ENCODE measurements around the gene SHC4.

The SHC4 gene

GRCh38 chr15:48825075-48825474 is 138.6 kb downstream of the SHC4 start:
- Histone ChIP-seq H2BK5ac (ENCODE audit: low read length) (no peak overlapping the region), H3K4me3 (ENCODE audit: low read length in 2 of 2) (no peak overlapping the region), H3K9ac (ENCODE audit: low read depth, low read length, poor library complexity) (no peak overlapping the region), H4K91ac (ENCODE audit: low read depth, low read length, poor library complexity) (no peak overlapping the region), H4K8ac (ENCODE audit: low read depth, low read length) (no peak overlapping the region), H3K4ac (ENCODE audit: low read length) (no peak overlapping the region), H3K27ac (replicated peaks; ENCODE audit: low read length) (no peak overlapping the region), H3K4me1 (ENCODE audit: control insufficient read depth in 2 of 2, insufficient read depth in 1 of 2, low read depth in 1 of 2, low read length in 2 of 2) (no peaks in the 10 kb centered on the region), H3K23ac (ENCODE audit: low read depth, low read length, poor library complexity) (no peak overlapping the region), H3K4me2 (ENCODE audit: insufficient read depth, low read length, poor library complexity, severe bottlenecking) (no peak overlapping the region), H2BK15ac (ENCODE audit: low read length) (no peak overlapping the region), H2BK12ac (ENCODE audit: low read length) (no peak overlapping the region), H3K36me3 (replicated peaks in 1 of 2; ENCODE audit: control insufficient read depth in 2 of 2, insufficient read depth in 2 of 2, low read length in 2 of 2) (no peaks in the 10 kb centered on the region), H3K79me1 (ENCODE audit: low read depth, low read length) (no peaks in the 10 kb centered on the region), H2AK5ac (ENCODE audit: low read depth, low read length) (no peak overlapping the region), H2AFZ (ENCODE audit: low read length) (no peak overlapping the region), H2BK120ac (ENCODE audit: low read depth, low read length) (no peak overlapping the region), H3K9me3 (replicated peaks in 1 of 2; ENCODE audit: control insufficient read depth in 2 of 2, insufficient read depth in 1 of 2, low read depth in 1 of 2, low read length in 2 of 2) (no peaks in the 10 kb centered on the region), H3K18ac (ENCODE audit: low read length) (no peak overlapping the region), H3K27me3 (ENCODE audit: control insufficient read depth in 3 of 3, insufficient read depth in 3 of 3, low read depth in 1 of 3, low read length in 3 of 3) (no peaks in the 10 kb centered on the region), H3K14ac (ENCODE audit: low read length) (no peak overlapping the region)
- DNase-seq (ENCODE audit: low spot score) = no peak
- WGBS, 2 donors (ENCODE audit: extremely low coverage in 2 of 2, insufficient read length in 2 of 2, insufficient replicate concordance in 1 of 2) = no CpG with 5 or more reads among the region's 1 CpG

GRCh38 chr15:48823706-48824105 is 140.0 kb downstream of the SHC4 start:
- no CpG with 5 or more reads among the region's 1 CpG for WGBS, 2 donors (ENCODE audit: extremely low coverage in 2 of 2, insufficient read length in 2 of 2, insufficient replicate concordance in 1 of 2)
- no peak overlapping the region for H3K18ac ChIP-seq (ENCODE audit: low read length)
- no peak overlapping the region for H3K14ac ChIP-seq (ENCODE audit: low read length)

GRCh38 chr15:48823237-48823636 is 140.5 kb downstream of the SHC4 start:
- H2AK5ac ChIP-seq (ENCODE audit: low read depth, low read length) = no peak overlapping the region
- H2BK15ac ChIP-seq (ENCODE audit: low read length) = no peak overlapping the region
- peak; percentile 27 for DNase-seq (ENCODE audit: low spot score)
- H2BK12ac ChIP-seq (ENCODE audit: low read length) = no peak overlapping the region
- H3K23ac ChIP-seq (ENCODE audit: low read depth, low read length, poor library complexity) = no peak overlapping the region
- H3K27me3 ChIP-seq (ENCODE audit: control insufficient read depth in 3 of 3, insufficient read depth in 3 of 3, low read depth in 1 of 3, low read length in 3 of 3) = no peaks in the 10 kb centered on the region
- H3K9me3 ChIP-seq (replicated peaks in 1 of 2; ENCODE audit: control insufficient read depth in 2 of 2, insufficient read depth in 1 of 2, low read depth in 1 of 2, low read length in 2 of 2) = no peaks in the 10 kb centered on the region
- H4K8ac ChIP-seq (ENCODE audit: low read depth, low read length) = no peak overlapping the region
- WGBS, 2 donors (ENCODE audit: extremely low coverage in 2 of 2, insufficient read length in 2 of 2, insufficient replicate concordance in 1 of 2) = no CpG with 5 or more reads among the region's 1 CpG
- H3K4me1 ChIP-seq (ENCODE audit: control insufficient read depth in 2 of 2, insufficient read depth in 1 of 2, low read depth in 1 of 2, low read length in 2 of 2) = no peaks in the 10 kb centered on the region
- no peak overlapping the region for H2BK120ac ChIP-seq (ENCODE audit: low read depth, low read length)
- H3K18ac ChIP-seq (ENCODE audit: low read length) = no peak overlapping the region
- H3K4me3 ChIP-seq (ENCODE audit: low read length in 2 of 2) = no peak overlapping the region
- no peak overlapping the region for H3K4me2 ChIP-seq (ENCODE audit: insufficient read depth, low read length, poor library complexity, severe bottlenecking)
- peak overlapping the region; percentile 7 for H3K27ac ChIP-seq (replicated peaks; ENCODE audit: low read length)
- no peak overlapping the region for H2BK5ac ChIP-seq (ENCODE audit: low read length)
- H3K14ac ChIP-seq (ENCODE audit: low read length) = no peak overlapping the region
- H3K4ac ChIP-seq (ENCODE audit: low read length) = no peak overlapping the region
- H3K36me3 ChIP-seq (replicated peaks in 1 of 2; ENCODE audit: control insufficient read depth in 2 of 2, insufficient read depth in 2 of 2, low read length in 2 of 2) = no peaks in the 10 kb centered on the region
- no peaks in the 10 kb centered on the region for H3K79me1 ChIP-seq (ENCODE audit: low read depth, low read length)
- no peak overlapping the region for H4K91ac ChIP-seq (ENCODE audit: low read depth, low read length, poor library complexity)
- no peak overlapping the region for H2AFZ ChIP-seq (ENCODE audit: low read length)
- H3K9ac ChIP-seq (ENCODE audit: low read depth, low read length, poor library complexity) = no peak overlapping the region

More at GRCh38 chr15:48823706-48824105, 140.0 kb downstream of the SHC4 start:
- no peaks in the 10 kb centered on the region for H3K9me3 ChIP-seq (replicated peaks in 1 of 2; ENCODE audit: control insufficient read depth in 2 of 2, insufficient read depth in 1 of 2, low read depth in 1 of 2, low read length in 2 of 2)
- no peak overlapping the region for H3K4ac ChIP-seq (ENCODE audit: low read length)
- no peaks in the 10 kb centered on the region for H3K79me1 ChIP-seq (ENCODE audit: low read depth, low read length)
- H2BK12ac ChIP-seq (ENCODE audit: low read length) = no peak overlapping the region
- H2BK5ac ChIP-seq (ENCODE audit: low read length) = no peak overlapping the region
- H2BK15ac ChIP-seq (ENCODE audit: low read length) = no peak overlapping the region
- no peak overlapping the region for H2AK5ac ChIP-seq (ENCODE audit: low read depth, low read length)
- H3K4me2 ChIP-seq (ENCODE audit: insufficient read depth, low read length, poor library complexity, severe bottlenecking) = no peak overlapping the region
- no peak overlapping the region for H2AFZ ChIP-seq (ENCODE audit: low read length)
- H4K8ac ChIP-seq (ENCODE audit: low read depth, low read length) = no peak overlapping the region
- no peaks in the 10 kb centered on the region for H3K27me3 ChIP-seq (ENCODE audit: control insufficient read depth in 3 of 3, insufficient read depth in 3 of 3, low read depth in 1 of 3, low read length in 3 of 3)
- H4K91ac ChIP-seq (ENCODE audit: low read depth, low read length, poor library complexity) = no peak overlapping the region
- no peak overlapping the region for H2BK120ac ChIP-seq (ENCODE audit: low read depth, low read length)
- H3K4me3 ChIP-seq (ENCODE audit: low read length in 2 of 2) = no peak overlapping the region
- H3K9ac ChIP-seq (ENCODE audit: low read depth, low read length, poor library complexity) = no peak overlapping the region
- DNase-seq (ENCODE audit: low spot score) = no peak
- no peaks in the 10 kb centered on the region for H3K4me1 ChIP-seq (ENCODE audit: control insufficient read depth in 2 of 2, insufficient read depth in 1 of 2, low read depth in 1 of 2, low read length in 2 of 2)
- no peak overlapping the region for H3K27ac ChIP-seq (replicated peaks; ENCODE audit: low read length)
- no peak overlapping the region for H3K23ac ChIP-seq (ENCODE audit: low read depth, low read length, poor library complexity)
- no peaks in the 10 kb centered on the region for H3K36me3 ChIP-seq (replicated peaks in 1 of 2; ENCODE audit: control insufficient read depth in 2 of 2, insufficient read depth in 2 of 2, low read length in 2 of 2)

- no peak overlapping the region for H3K4me2 ChIP-seq (ENCODE audit: insufficient read depth, low read length, poor library complexity, severe bottlenecking)
- H4K91ac ChIP-seq (ENCODE audit: low read depth, low read length, poor library complexity) = no peak overlapping the region
- H3K14ac ChIP-seq (ENCODE audit: low read length) = no peak overlapping the region
- no peaks in the 10 kb centered on the region for H3K9me3 ChIP-seq (replicated peaks in 1 of 2; ENCODE audit: control insufficient read depth in 2 of 2, insufficient read depth in 1 of 2, low read depth in 1 of 2, low read length in 2 of 2)
- H4K8ac ChIP-seq (ENCODE audit: low read depth, low read length) = no peak overlapping the region
- H3K27me3 ChIP-seq (ENCODE audit: control insufficient read depth in 3 of 3, insufficient read depth in 3 of 3, low read depth in 1 of 3, low read length in 3 of 3) = peaks cover 0 to 28% (median 0%) of the 10 kb centered on the region in 3 experiments
- no peak overlapping the region for H3K4me3 ChIP-seq (ENCODE audit: low read length in 2 of 2)
- no peak overlapping the region for H2BK12ac ChIP-seq (ENCODE audit: low read length)
- H2BK5ac ChIP-seq (ENCODE audit: low read length) = no peak overlapping the region
- H3K27ac ChIP-seq (replicated peaks; ENCODE audit: low read length) = no peak overlapping the region
- no peak overlapping the region for H2AFZ ChIP-seq (ENCODE audit: low read length)
- no peak overlapping the region for H3K18ac ChIP-seq (ENCODE audit: low read length)
- no peaks in the 10 kb centered on the region for H3K36me3 ChIP-seq (replicated peaks in 1 of 2; ENCODE audit: control insufficient read depth in 2 of 2, insufficient read depth in 2 of 2, low read length in 2 of 2)
- H2AK5ac ChIP-seq (ENCODE audit: low read depth, low read length) = no peak overlapping the region
- no CpG with 5 or more reads among the region's 2 CpGs for WGBS, 2 donors (ENCODE audit: extremely low coverage in 2 of 2, insufficient read length in 2 of 2, insufficient replicate concordance in 1 of 2)
- peaks cover 4% of the 10 kb centered on the region for H3K79me1 ChIP-seq (ENCODE audit: low read depth, low read length)
- no peak overlapping the region for H3K23ac ChIP-seq (ENCODE audit: low read depth, low read length, poor library complexity)
- H2BK15ac ChIP-seq (ENCODE audit: low read length) = no peak overlapping the region
- no peak for DNase-seq (ENCODE audit: low spot score)
- peaks cover 5 to 8% of the 10 kb centered on the region in 2 donors for H3K4me1 ChIP-seq (ENCODE audit: control insufficient read depth in 2 of 2, insufficient read depth in 1 of 2, low read depth in 1 of 2, low read length in 2 of 2)
- H3K9ac ChIP-seq (ENCODE audit: low read depth, low read length, poor library complexity) = no peak overlapping the region
- H3K4ac ChIP-seq (ENCODE audit: low read length) = no peak overlapping the region
- no peak overlapping the region for H2BK120ac ChIP-seq (ENCODE audit: low read depth, low read length)
Observed at GRCh38 chr15:48814286-48814685, 149.4 kb downstream of the SHC4 start.
